Liver (tissue), 3 donors: ENCODE results near the gene FBXO10.

Experiments used
- ATF3 ChIP-seq: IDR thresholded peaks from 2 replicates; pipeline ENCODE4 v1.6.1; 2016; ENCODE audit warnings: antibody characterized with exemption
- EGR1 ChIP-seq, 2 donors: IDR thresholded peaks; 2 replicates each; pipeline ENCODE4 v1.6.1; 2016 to 2018; ENCODE audit warnings: antibody characterized with exemption in 2 of 2, low read depth in 2 of 2
- GABPA ChIP-seq, 2 donors: IDR thresholded peaks in 1 of 2; conservative IDR thresholded peaks in 1 of 2; 2 replicates each; pipeline ENCODE4 v1.6.1; 2016; ENCODE audit warnings: antibody characterized with exemption in 2 of 2, mild to moderate bottlenecking in 1 of 2, moderate library complexity in 1 of 2
- HNF4A ChIP-seq, 2 donors: conservative IDR thresholded peaks; 2 replicates each; pipeline ENCODE4 v1.6.1; 2016; ENCODE audit warnings: antibody characterized with exemption in 2 of 2, mild to moderate bottlenecking in 2 of 2
- JUND ChIP-seq, 2 donors: IDR thresholded peaks; 2 replicates each; pipeline ENCODE4 v1.6.1; 2016; ENCODE audit warnings: antibody characterized with exemption in 2 of 2
- RAD21 ChIP-seq, 2 donors: IDR thresholded peaks; 2 replicates each; pipeline ENCODE4 v1.6.1; 2016; ENCODE audit warnings: antibody characterized with exemption in 2 of 2, mild to moderate bottlenecking in 2 of 2
- SP1 ChIP-seq: IDR thresholded peaks from 2 replicates; pipeline ENCODE4 v1.6.1; 2018; ENCODE audit warnings: antibody characterized with exemption, mild to moderate bottlenecking
- TAF1 ChIP-seq: conservative IDR thresholded peaks from 2 replicates; pipeline ENCODE4 v1.6.1; 2016; ENCODE audit warnings: antibody characterized with exemption, mild to moderate bottlenecking
- YY1 ChIP-seq: IDR thresholded peaks from 2 replicates; pipeline ENCODE4 v1.6.1; 2016; ENCODE audit warnings: antibody characterized with exemption, mild to moderate bottlenecking
- ZBTB33 ChIP-seq: IDR thresholded peaks from 2 replicates; pipeline ENCODE4 v1.6.1; 2016; ENCODE audit warnings: antibody characterized with exemption
- TF ChIP-seq, protein P1 (sequence below): fragments of 150-350 bp; IDR thresholded peaks from 2 replicates; pipeline ENCODE4 v1.5.1; 2017; ENCODE audit warnings: improper control_type of control experiment, low read depth, low read length; ENCODE audit not compliant: missing input control
- donor health status: healthy.
- donor health status: healthy.

- TF ChIP-seq HNF4A (conservative IDR thresholded peaks at IDR 0.05) (no peak), JUND (IDR thresholded peaks at IDR 0.05) (no peak), ATF3 (no peak), YY1 (no peak), GABPA (IDR thresholded peaks at IDR 0.05 in 1 of 2, conservative IDR thresholded peaks at IDR 0.05 in 1 of 2) (no peak), SP1 (no peak), TAF1 (no peak), RAD21 (IDR thresholded peaks at IDR 0.05) (no peak), EGR1 (IDR thresholded peaks at IDR 0.05; ENCODE audit: low read depth in 2 of 2) (no peak), ZBTB33 (no peak)
- TF ChIP-seq, protein P1, sequence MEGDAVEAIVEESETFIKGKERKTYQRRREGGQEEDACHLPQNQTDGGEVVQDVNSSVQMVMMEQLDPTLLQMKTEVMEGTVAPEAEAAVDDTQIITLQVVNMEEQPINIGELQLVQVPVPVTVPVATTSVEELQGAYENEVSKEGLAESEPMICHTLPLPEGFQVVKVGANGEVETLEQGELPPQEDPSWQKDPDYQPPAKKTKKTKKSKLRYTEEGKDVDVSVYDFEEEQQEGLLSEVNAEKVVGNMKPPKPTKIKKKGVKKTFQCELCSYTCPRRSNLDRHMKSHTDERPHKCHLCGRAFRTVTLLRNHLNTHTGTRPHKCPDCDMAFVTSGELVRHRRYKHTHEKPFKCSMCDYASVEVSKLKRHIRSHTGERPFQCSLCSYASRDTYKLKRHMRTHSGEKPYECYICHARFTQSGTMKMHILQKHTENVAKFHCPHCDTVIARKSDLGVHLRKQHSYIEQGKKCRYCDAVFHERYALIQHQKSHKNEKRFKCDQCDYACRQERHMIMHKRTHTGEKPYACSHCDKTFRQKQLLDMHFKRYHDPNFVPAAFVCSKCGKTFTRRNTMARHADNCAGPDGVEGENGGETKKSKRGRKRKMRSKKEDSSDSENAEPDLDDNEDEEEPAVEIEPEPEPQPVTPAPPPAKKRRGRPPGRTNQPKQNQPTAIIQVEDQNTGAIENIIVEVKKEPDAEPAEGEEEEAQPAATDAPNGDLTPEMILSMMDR: no peak
These were observed 52.3 kb downstream of the FBXO10 start for GRCh38 chr9:37523916-37524315.
